UCSD-AML1 (cell line): Measurements from ENCODE around the gene PDXDC1.
"Not testable (repeated sequence)": the region's sequence is repeated elsewhere in the genome, so short reads cannot be mapped to it uniquely, and the experiment has no call there.

Experiments used
- DNase-seq: peaks from one replicate; lab custom pipeline; 2025; ENCODE audit not compliant: unreplicated experiment; lab: John Stamatoyannopoulos, UW

The PDXDC1 gene

DNA sequence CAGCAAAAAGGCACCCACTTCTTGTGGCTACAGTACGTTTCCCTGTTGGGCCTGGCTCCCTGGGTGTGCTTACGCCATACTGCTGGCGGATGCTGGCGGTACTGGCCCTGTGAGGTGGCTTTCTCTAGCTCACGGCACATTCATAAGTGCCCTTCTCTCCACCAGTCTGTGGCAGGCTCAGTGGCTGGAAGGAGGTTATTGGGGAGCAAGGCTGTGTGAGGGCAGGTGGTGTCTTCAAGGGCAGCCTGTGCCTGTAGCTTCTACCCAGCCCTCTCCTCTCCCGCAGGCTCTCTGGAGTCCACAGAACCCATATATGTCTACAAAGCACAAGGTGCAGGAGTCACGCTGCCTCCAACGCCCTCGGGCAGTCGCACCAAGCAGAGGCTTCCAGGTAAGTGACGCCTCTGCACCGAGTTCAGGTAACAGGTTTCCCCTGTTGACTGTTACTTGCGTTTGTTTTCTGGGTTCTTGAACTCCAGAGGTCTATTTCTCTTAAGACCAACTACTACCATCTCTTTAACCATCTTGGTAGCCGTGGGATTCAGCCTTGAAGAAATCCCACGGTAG is 60.4 kb downstream of the PDXDC1 start:
- DNase-seq = no peak

GRCh38 chr16:15037003-15037402 is 62.2 kb downstream of the PDXDC1 start:
- no peak for DNase-seq

DNA sequence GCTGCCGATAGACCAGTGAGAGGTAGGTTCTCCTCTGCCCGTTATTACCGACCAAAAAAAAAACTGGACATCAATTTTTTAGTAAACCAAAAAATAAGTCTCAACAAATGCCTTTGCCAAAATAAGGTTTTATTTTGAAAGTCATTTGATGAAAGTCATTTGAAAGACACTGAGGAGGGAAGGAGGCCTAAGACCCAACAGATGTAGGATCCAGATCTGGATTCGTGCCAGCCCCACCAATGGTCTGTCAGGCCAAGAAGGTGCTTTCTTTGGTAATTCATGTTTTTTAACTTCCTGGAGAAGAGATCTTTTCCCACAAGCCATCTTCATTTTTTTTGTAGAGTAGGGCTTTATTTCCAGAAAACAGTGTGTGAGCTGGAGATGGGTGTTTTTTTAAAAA is 62.9 kb downstream of the PDXDC1 start:
- DNase-seq = no peak

DNA sequence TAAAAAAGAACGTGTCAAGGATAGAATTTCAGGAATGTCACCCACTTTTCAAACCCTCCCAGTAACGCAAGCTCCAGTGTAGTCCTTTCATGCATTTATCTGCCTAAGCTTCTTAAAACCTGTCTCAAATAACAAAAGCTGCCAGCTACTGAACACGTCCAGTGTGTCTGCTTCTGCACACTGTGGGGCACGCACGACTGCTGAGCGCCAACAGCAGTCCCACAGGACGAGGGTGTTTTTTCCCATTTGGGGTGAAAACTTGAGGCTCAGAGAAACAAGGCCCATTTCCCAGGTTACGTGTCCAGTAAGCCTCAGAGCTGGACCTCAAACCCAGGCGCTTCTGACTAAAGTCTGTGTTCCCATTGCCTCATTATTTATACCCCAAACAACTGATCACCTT is 63.9 kb downstream of the PDXDC1 start:
- DNase-seq = no peak

DNA sequence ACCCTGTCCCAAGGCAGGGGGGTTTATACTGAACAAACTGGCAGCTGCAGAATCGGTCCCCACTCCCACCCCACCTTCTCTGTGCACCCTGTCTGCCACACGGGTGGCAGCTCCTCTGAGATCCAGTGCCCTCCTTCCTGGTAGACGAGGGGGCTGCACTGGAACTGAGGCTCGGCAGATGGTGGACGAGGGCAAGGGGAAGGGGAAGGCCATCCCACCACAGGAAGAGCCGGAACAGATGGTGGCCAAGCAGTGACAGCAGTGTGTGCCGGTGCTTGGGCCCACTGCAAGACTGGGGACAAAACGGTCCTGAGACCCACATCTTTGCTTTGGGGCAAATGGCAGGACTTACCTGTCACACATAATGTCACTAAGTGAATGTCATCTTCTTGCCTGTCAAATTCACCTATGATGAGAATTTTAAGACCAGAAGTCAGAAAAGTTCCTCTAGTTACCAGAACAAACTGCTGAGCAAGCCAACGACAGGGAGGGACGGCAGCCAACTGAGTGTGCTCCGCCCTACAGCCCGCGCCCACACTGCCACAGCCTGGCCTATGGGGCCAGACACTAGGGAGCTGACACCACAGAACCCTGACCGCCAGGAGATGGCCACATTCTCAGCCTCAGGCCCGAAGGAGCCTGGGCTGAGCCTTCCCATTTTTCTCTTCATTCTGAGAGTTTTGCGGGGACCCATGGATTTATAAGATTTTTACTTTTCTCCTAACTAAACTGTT is 66.6 kb downstream of the PDXDC1 start:
- no peak for DNase-seq

- DNase-seq = no peak
These were observed 68.5 kb downstream of the PDXDC1 start for GRCh38 chr16:15043344-15043743.

- no peak for DNase-seq
These were observed 69.5 kb downstream of the PDXDC1 start for GRCh38 chr16:15044286-15044685.

GRCh38 chr16:15045270-15045669 is 70.4 kb downstream of the PDXDC1 start:
- not testable (repeated sequence) for DNase-seq

- DNase-seq = no peak
These were observed 72.0 kb downstream of the PDXDC1 start for GRCh38 chr16:15046692-15047376.

- DNase-seq = no peak
These were observed 74.9 kb downstream of the PDXDC1 start for GRCh38 chr16:15049581-15050180.

- DNase-seq = not testable (repeated sequence)
These were observed 75.6 kb downstream of the PDXDC1 start for GRCh38 chr16:15050440-15050839.

DNA sequence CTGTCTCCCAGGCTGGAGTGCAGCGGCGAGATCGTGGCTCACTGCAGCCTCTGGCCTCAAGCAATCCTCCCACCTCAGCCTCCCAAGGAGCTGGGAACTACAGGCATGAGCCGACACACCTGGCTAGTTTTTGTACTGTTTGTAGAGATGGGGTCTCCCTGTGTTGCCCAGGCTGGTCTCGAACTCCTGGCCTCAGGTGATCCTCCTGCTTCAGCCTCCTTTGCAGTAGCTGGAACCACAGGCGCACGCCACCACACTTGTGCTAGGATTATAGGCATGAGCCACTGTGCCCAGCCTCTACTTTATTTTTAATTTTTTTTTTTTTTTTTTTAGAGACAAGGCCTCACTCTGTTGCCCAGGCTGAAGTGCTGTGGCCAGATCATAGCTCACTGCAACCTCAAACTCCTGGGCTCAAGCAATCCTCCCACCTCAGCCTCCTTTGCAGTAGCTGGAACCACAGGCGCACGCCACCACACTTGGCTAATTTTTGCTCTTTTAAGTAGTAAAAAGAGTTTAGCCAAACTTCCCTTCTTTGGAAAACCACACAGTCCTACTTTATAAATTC is 76.6 kb downstream of the PDXDC1 start:
- DNase-seq = no peak

DNA sequence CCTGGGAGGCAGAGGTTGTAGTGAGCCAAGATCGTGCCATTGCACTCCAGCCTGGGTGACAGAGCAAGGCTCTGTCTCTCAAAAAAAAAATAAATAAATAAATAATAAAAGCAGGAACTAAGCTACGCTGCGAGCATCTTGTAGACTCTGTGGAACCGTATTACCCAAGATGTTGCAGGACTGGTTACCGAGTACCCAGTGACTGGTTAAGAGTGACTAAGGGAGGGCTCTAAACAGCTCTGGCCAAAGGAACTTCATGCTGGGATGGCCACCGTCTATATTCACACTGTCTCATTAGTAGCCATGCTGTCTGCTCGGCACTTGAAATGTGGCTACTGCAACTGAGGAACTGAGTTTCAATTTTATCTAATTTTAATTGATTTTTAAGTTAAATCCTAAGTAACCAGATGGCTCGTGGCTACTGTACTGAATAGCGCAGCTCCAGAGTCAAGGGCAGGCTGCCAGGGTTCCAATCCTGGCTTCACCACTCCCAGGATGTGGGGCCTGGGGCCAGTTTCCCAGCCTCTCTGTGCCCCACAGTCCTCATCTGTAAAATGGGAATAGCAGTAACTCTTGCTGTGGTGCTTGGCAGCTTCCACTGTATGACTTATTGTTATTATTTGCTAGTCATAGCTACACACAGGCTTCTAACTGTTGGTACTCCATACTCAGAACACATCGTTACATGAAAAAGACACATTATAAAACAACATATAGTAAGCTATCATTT is 78.1 kb downstream of the PDXDC1 start:
- no peak for DNase-seq

GRCh38 chr16:15053904-15054303 is 79.1 kb downstream of the PDXDC1 start:
- DNase-seq = no peak

DNA sequence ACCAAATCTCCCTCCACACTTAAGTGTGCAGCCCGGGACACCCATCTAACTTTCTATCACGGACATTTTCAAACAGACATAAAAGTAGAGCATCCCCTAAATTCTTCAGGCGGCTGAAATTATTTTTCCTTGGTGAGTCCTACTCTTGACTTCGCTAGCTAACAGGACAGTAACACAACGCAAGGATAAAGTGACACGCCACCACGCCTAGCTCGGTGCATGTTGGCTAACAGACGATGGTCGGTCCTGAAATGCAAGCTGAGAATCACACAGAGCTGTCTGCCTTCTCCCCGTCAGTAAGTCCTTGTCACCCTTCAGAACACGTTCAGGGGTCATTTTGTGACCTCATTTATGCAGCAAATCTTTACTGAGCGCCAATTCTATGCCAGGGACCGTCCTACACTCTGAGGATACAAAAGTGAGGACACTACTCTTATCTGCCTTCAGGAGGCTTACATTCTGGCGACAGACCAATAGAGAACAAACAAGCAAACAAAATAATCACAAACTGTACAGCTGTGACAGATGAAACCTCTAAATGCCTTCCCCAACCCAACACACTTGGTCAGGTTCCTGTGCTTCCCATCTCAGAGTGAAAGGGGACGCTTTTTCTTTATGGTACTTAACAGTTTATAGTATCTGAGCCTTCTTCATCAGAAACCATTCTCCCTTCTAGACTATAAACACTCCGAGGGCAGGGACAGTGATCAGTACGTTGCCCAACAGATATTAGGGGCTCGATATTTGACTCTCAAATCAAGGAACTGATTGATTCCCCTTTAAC is 79.7 kb downstream of the PDXDC1 start:
- no peak for DNase-seq

DNA sequence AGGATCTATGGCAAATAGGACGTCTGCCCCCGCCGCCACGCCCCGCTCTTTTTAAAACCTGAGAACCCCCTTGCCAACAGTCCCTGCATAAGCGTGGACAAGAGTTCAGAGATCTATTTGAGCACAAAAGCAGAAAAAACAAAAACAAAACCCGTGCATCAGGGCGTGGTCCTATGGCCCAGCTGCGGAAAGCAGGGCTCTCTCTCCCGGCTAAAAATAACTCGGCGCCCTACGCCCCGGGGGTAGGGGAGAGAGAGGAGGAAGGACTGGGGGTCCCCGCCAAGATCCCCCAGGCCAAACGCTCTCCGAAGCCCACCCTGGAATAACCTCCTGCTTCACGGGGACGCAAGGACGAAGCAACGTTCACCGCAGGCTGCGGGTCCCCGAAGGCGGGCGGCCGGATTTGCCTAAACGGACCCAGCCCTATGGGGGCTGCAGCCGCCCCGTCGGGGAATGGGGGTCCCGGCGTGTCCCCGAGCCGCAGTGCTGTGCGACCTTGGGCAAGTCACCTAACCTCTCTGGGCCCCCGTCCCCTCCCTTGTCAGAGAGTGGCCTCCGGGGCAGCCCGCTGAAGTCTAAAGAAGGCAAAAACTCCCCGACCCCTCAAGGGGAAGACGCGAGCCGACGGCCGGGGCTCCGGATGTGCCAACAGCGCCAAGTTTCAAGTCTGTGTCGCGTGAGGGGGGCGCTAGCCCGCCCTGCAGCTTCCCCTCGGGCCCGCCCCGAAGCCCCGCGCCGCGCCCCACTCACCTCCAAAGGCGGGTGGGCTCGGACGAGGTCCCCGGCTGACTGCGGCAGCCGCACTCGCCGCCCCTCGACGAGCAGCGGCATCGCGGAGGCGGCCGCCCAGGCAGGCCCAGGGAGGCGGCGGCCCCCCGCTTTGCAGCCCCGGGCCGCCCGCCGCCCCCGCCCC is 80.6 kb downstream of the PDXDC1 start:
- peak; percentile 78 for DNase-seq

GRCh38 chr16:15057681-15058417 is 83.0 kb downstream of the PDXDC1 start:
- DNase-seq = no peak

GRCh38 chr16:15059324-15059723 is 84.5 kb downstream of the PDXDC1 start:
- DNase-seq = no peak
